Measurements from ENCODE around the gene NUP37. TPM values are rescaled to one million over a fixed set of nuclear protein-coding genes. Genes with fewer than 3 reads are reported as not detected.

The NUP37 gene
- total and polyA plus RNA-seq, 9 of the 15 experiments (the other 6 are each of a cell fraction or from before 2014, with no cell fraction given): 72.2 to 429 (median 170) TPM

DNA sequence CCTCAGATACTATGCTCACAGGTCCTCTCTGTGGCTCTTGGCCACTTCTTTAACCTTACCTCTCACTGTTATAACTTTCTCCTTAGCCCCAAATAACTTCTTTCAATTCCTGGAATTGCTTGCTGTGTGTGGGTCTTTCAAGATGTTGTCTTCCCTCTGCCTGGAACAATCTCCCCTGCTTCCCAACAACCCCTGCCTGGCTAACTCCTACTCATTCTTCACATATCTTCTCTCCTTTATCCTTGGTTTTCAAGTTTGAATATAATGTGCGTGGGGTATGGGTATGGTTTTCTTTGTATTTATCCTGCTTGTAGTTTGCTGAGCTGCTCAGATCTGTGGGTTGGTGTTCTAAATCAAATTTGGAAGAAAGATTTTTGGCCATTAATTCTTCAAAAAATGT lies 55.4 kb downstream of the NUP37 start:
- BruUV-seq (replicated peaks): no TSS peak
- no peak overlapping the region; the same call in 1 of the 2 replicates for H3K4me2 ChIP-seq (ENCODE audit: insufficient read depth, low read length)
- H3K9ac ChIP-seq (ENCODE audit: insufficient read depth in 1 of 2, low read depth in 2 of 2, low read length in 2 of 2): no peak overlapping the region
- H3K27me3 ChIP-seq (ENCODE audit: control insufficient read depth in 2 of 2, insufficient read depth in 2 of 2, low read length in 2 of 2): no peaks in the 10 kb centered on the region
- no peak overlapping the region for H3K4me3 ChIP-seq
- peak overlapping the region; percentile 96 for H2AFZ ChIP-seq (ENCODE audit: low read depth, low read length)
- H4K20me1 ChIP-seq (replicated peaks; ENCODE audit: control insufficient read depth, insufficient read depth, low read length): no peaks in the 10 kb centered on the region
- no peaks in the 10 kb centered on the region for H3K9me1 ChIP-seq (ENCODE audit: control insufficient read depth, insufficient read depth, low read length)
- TF ChIP-seq DACH1 (IDR thresholded peaks at IDR 0.05; ENCODE audit: partially characterized antibody): no peak
- no peak for TF ChIP-seq MCM3 (IDR thresholded peaks at IDR 0.05)
- TF ChIP-seq ZNF778 (CRISPR knock-in tag; IDR thresholded peaks at IDR 0.05): no peak
- TF ChIP-seq ZNF717 (CRISPR knock-in tag; IDR thresholded peaks at IDR 0.05): no peak
- TF ChIP-seq, protein P1, sequence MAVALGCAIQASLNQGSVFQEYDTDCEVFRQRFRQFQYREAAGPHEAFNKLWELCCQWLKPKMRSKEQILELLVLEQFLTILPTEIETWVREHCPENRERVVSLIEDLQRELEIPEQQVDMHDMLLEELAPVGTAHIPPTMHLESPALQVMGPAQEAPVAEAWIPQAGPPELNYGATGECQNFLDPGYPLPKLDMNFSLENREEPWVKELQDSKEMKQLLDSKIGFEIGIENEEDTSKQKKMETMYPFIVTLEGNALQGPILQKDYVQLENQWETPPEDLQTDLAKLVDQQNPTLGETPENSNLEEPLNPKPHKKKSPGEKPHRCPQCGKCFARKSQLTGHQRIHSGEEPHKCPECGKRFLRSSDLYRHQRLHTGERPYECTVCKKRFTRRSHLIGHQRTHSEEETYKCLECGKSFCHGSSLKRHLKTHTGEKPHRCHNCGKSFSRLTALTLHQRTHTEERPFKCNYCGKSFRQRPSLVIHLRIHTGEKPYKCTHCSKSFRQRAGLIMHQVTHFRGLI (CRISPR knock-in tag; IDR thresholded peaks at IDR 0.05): no peak
- TF ChIP-seq SETDB1 (IDR thresholded peaks at IDR 0.05; ENCODE audit: low read length): no peak
- TF ChIP-seq ZNF282 (CRISPR knock-in tag; IDR thresholded peaks at IDR 0.05): no peak
- TF ChIP-seq SAFB2 (IDR thresholded peaks at IDR 0.05; ENCODE audit: borderline replicate concordance, low read depth, low read length, severe bottlenecking): no peak
- TF ChIP-seq KAT2B (IDR thresholded peaks at IDR 0.05; ENCODE audit: low read depth, low read length): no peak
- TF ChIP-seq KAT8 (IDR thresholded peaks at IDR 0.05; ENCODE audit: low read depth): no peak
- no peak for TF ChIP-seq NEUROD1 (IDR thresholded peaks at IDR 0.05; ENCODE audit: borderline replicate concordance, low read depth, low read length, partially characterized antibody)
- TF ChIP-seq BRD9 (IDR thresholded peaks at IDR 0.05; ENCODE audit: low read depth, partially characterized antibody): no peak
- TF ChIP-seq FOS (IDR thresholded peaks at IDR 0.05; ENCODE audit: extremely low read depth, insufficient read length): no peak
- POLR2A ChIA-PET: no interaction called here
- DNase-seq (ENCODE audit: extremely low read depth in 1 of 4, low spot score in 3 of 4) (no peak), ATAC-seq (no peak), FAIRE-seq (no peak)
- peaks cover 0 to 10% of the 10 kb centered on the region in 2 experiments; a peak in 2 of 5 replicates for H3K4me1 ChIP-seq (replicated peaks in 1 of 2; ENCODE audit: control insufficient read depth in 2 of 2, insufficient read depth in 2 of 2, low read length in 2 of 2)
- H3K27ac ChIP-seq (ENCODE audit: extremely low read depth, low read depth, low read length): no peak overlapping the region
- intact Hi-C loops (cut with micrococcal nuclease): no loop called here
- in situ Hi-C loops (cut with MboI): no loop called here
- 33% methylated on average over 1 of the region's 1 CpG for WGBS (ENCODE audit: insufficient coverage, low coverage, missing lambda C conversion rate)
- CTCF ChIA-PET (ENCODE audit: low intra/inter-chr PET ratio): no interaction called here
- no peaks in the 10 kb centered on the region for H3K36me3 ChIP-seq (ENCODE audit: control insufficient read depth, insufficient read depth, low read length)
- H3K79me2 ChIP-seq (ENCODE audit: control insufficient read depth, insufficient read depth, low read length): peaks cover 5% of the 10 kb centered on the region; the same call in 2 of the 3 replicates
- no peaks in the 10 kb centered on the region for H3K9me3 ChIP-seq (replicated peaks; ENCODE audit: control insufficient read depth, insufficient read depth, low read depth, low read length)
